Stimulated activated naive CD4-positive, alpha-beta T cell treated with Interleukin-2 at 50 U/mL for 16 hours (primary cell): Measurements from ENCODE around the gene GTPBP4.

Experiments
- DNase-seq: peaks from one replicate; lab custom pipeline; 2025; lab: John Stamatoyannopoulos, UW

The GTPBP4 gene

DNA sequence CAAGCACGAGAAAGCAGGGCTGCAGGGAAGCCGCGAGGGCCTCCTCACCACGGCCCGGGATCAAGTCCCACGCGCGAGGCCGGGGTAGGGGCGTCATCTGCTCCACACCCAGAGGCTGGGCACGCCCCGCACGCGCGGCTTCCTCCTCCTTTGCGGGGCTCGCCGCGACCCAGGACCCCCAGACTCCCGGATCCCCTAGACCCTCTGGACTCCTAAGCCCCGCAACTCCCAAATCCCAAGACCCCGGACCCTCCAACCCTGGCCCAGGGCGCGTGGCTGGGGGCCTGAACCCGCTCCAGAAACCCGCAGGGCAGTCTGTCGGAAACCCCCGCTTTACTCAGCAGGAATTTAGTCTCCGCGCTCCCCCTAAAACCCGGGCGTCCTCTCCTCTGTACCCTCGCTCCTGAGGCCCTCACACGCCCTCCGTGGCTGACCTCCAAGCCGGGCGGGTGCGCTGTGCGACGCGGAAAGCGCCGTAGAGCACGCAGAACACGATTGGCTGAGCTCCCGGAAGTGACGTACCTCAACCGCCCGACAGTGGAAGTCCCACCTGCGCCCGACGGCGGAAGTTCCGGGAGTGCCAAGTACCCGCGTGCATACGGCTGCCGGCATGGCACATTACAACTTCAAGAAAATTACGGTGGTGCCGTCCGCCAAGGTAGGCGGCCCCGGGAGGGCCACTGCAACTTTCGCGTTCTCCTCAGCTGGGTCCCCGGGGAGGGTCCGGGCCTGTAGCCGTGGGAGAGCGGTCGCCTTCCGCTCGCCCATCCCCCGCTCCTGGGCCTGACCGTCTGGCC lies at the start of gene GTPBP4:
Gene GTPBP4 (plus strand): TSS at position 565 of the 797 bp plus-strand sequence. CDS start 46 bp downstream, at position 611.
- DNase-seq: peak; percentile 98

DNA sequence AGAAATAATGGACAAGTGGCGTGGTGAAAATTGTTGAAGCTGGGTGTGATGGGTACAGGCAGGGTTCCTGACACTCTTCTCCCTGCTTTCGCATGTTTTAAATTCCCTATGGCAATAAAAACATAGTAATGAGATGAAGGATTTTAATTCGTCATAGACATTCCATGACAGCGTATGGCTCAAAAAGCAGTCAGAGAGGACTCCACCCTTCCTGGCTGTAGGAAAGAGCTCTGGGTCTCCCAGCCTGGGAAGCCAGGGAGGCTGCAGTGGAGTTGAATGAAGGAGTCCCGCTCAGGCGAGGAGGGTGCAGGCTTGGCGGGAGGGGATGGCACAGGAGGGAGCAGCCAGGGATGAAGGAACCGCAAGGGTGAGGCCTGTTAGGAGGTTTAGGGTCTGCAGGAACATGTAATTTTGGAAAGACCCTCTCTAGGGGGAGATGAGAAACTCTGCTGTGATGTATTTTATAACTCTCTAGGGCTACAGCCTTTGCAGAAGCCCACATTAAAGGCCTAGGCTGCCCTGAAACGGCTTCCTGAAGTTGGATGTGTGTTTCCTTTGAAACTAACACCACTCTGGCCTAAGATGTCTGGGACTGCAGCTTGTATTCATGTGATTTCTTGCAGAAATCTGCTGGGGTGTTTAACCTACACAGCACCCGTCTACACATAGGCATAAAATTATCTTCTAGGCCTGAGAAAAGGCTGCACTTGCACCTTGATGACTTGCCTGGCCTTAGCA lies 49.1 kb upstream of the GTPBP4 start:
- no peak for DNase-seq

DNA sequence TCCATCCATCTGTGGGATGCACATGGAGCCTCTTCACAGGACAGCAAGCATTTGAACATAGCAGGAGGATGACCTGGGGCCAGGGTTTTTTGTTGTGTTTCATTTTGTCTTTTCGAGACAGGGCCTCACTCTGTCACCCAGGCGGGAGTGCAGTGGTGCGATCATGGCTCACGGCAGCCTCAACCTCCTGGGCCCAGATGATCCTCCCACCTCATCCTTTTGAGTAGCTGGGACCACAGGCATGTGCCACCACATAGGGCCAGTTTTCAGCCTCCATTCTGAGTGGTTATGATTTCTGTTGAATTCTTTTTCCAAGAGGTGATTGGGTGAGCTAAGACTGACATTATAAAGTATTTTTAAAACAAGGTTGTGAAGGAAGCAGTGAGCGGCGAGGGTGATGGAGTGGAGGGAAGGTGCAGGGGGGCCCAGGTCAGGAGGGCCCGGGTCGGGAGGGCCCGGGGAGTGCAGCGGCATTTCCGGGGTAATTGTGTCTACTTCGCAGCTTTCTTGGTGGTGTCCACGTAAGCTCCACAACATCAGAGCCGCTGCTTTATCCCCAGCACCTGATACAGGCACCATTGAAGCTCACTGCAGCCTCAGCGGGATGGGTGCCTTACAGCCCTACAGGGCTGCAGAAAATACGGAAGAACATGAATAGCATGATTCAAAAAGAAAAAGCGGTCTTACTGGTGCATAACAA lies 44.8 kb upstream of the GTPBP4 start:
- no peak for DNase-seq

DNA sequence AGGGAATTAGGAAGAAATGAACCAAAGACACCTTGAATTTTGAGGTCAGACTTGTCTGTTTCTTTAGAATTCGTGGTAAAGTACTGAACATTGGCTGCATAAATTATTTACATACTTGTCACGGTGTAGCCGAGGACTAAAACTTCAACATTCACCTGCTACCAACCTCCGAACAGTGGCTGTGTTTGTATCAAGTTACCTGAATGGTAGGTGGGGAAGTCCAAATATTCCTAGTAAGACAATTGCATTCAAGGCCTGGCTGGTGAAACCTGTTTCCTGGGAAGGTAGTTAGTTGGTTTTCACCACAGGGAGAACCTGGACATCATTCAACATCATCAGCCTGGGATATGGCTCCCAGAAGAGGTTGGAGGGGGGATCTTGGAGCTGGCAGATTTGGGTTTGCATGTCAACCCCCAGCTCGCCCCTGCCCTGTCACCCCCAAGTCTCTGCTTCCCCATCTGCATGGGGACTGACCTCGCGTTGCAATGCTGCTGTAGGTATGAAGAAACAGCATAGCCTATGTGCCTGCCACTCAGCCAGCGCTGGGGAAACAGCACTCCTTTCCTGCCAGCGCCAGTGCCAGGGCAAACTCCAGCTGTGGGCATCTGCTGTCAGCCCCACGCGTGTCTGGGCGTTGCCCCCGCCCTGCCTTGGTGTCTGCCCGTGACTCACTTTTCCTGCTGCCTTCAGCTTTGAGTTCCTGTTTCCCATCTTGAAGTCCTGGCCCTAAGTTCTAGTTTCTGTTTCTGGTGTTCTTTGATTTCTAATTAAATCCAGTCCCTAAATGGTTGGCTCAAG lies 44.0 kb upstream of the GTPBP4 start:
- no peak for DNase-seq

DNA sequence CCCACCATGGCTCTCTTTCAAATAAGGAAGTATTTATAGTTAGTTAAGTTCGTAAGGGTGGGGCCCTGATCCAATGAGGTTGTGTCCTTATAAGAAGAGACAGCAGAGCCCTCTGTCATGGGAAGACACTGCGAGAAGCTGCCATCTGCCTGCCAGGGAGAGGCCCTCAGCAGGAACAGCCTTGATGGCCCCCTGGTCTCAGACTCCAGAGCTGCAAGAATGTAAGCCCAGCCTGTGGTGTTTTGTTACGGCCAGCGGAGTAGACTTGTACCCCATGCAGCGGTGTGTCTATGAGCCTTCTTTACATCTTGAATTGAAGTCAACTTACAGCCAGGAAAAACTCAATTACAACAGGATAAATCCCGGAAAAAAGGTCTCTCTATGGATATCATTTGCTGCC lies 42.5 kb upstream of the GTPBP4 start:
- DNase-seq: no peak

DNA sequence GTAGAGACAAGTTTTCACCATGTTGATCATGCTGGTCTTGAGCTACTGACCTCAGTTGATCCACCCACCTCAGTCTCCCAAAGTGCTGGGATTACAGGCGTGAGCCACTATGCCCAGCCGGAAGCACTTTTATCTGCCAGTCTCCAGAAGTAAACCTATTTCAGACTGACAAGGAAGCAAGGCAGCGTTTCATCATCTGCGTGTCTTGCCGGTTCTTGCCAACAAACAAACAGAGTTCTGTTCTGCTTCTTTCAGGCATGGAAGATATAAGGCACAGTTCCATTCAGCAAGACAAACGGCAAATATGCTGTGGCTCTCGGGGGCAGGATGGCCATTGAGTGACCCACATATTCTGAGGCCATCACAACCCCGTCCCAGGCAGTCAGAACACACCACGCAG lies 41.2 kb upstream of the GTPBP4 start:
- DNase-seq: no peak

DNA sequence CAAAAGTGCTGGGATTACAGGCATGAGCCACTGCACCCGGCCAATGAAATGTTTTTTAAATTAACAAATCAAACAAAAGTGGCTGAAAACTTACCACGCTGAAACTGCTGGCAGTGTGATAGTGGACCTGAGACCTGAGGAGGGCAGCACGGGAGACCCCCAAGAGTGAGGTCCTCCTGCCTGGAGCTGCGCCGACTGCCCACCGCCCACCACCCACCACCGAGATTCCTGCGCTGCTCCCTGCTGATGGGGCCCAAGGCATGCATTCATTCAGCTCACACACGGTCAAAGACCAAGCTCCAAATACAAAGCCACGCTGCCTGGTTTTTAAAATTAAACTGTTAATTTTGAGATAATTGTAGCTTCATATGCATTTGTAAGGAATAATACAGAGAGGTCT lies 40.4 kb upstream of the GTPBP4 start:
- DNase-seq: no peak

DNA sequence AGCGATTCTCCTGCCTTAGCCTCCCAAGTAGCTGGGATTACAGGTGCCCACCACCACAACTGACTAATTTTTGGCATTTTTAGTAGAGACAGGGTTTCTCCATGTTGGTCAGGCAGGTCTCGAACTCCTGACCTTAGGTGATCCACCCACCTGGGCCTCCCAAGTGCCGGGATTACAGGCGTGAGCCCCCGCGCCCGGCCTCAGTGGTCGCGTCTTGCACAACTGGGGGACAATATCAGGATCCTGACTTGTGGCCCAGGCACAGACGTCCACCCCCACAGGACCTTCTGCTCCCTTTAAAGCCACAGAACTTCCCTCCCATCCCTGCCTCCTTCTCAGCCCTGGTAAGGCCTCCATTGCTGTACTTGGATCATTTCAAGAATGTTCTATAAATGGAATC lies 39.9 kb upstream of the GTPBP4 start:
- DNase-seq: no peak

DNA sequence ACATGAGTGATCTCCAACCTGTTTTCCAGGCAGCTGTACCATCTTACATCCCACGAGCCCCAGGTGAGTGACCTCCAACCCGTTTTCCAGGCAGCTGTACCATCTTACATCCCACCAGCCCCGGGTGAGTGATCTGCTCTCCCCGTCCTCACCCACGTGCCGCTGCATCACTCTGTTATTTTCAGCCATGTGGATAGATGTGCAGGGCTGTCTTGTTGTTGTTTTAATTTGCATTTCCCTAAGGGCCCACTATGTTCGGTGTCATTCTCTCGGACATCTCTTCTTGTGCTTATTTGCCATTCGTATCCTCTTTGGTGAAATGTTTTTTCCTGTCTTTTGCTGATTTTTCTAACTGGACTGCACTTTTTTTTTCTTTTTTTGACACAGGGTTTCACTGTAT lies 38.8 kb upstream of the GTPBP4 start:
- DNase-seq: no peak

DNA sequence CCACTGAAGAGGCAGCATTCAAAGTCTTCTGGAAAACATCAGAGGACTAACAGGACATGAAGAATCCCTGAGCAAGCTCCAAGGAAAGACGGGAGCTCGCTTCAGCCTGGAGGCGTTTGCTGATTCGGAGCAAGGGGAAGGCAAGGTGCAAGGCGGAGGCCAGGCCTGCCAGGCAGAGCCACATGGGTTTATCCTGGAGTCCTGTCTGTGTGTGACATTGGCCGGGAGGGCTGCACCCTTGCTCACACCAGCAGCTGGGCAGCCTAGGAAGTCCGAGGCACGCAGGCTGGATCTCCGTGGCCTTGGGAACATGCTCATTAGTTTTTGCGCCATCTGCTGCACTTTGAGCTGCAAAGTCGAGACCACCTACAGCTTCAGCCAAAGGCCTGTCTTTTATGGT lies 34.4 kb upstream of the GTPBP4 start:
- no peak for DNase-seq

DNA sequence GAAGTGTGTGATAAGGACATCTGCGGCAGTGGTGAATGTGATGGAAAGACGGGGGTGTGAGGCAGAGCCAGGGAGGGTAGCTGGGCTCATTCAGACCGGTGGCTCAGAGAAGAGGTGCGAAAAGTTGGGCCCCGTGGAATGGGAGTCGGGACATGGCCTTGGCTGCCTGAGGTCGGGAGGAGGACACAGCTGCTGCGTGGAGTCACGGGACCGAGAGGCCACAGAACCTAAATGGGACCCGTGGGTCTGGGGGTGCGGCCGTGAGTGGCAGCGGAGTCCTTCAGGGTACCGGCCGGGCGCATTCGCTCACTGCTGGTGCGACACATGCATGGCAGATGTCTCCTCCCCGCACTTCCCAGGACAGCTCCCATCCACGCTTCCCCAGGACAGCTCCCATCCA lies 33.8 kb upstream of the GTPBP4 start:
- no peak for DNase-seq

DNA sequence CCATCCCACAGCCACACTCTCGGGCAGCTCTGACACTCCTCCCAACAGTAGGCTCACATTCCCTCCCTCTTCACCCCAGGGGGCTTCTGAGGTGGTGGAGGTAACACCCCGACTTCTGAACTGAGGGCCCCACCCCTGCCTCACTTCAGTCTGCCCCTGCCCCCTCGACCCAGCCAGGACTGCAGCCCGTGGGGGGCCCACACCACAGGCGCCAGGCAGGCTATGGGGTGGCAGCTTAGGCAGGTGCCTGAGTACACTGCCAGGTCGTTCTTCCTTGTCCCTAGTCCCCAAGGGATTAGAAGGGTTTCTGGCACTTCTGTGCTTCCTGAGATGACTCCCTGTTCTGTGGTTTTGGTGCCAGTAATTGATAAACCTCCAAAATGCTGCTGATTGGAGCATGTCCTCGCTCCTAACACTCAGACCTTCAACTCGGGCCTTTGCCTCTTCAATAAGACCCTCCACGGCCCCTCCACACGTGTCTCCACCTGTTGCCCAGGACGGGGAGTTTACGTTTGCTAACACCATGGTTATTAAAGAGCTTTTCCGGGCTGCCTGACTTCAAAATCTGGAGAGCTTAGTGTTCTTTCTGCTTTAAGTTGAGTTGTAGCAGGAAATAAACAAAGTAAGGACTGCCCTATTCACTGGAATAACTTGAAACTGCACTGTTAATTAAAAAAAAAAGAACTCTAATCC lies 33.0 kb upstream of the GTPBP4 start:
- no peak for DNase-seq

DNA sequence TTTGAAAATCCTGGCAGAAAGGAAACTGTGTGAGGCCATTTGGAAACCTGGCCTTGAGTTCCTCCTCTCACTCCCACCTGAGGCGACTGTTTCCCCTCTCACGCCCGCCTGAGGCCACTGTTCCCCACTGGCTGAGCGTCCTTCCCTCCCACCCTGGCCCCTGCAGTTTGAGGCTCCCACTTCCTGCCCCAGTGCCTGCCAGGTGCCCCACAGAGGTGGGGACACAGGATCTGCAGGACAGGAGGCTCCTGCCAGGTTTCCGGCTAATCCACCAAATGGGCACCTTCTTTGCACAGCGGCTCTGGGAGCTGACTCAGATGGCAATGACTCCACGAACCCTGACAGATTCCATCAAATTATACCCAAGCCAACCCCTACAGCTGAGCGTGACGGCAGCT lies 32.4 kb upstream of the GTPBP4 start:
- DNase-seq: no peak

DNA sequence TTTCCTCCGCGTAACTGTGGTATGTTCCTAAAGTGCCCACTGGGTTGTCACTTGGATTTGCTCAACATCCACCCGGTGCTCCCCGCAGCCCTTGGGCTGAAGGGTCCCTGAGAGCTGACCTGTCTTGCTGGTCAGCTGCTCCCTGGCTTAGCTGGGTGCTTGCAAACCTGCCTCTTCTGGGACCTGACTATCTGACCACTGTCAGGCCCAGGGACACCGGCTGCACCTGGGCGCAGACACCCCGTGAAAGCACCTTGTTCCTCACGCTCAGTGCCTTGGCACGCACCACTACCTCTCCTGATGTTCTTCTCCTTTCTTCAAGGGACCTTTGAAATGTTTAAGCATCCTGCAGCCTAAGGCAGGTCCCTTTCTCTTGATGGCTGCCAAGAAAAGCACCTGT lies 30.1 kb upstream of the GTPBP4 start:
- no peak for DNase-seq

DNA sequence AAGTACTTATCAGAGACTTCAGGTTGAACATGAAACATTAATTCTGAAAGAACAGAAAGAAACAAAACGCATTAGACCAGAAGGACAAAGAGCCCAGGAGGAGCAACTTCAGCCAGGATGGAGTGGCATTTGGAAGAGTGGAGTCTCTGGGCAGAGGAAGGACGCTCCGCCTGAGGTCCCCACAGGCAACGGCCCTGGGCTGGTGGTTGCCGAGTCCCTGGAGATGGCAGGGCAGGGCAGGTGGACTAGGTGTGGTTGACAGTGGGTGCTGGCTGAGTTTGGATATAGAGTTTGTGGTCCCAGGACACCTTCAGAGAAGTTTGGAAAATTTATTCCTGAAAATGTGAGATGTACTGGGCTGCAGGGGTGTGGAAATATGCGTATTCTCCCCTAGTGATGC lies 29.4 kb upstream of the GTPBP4 start:
- DNase-seq: no peak

DNA sequence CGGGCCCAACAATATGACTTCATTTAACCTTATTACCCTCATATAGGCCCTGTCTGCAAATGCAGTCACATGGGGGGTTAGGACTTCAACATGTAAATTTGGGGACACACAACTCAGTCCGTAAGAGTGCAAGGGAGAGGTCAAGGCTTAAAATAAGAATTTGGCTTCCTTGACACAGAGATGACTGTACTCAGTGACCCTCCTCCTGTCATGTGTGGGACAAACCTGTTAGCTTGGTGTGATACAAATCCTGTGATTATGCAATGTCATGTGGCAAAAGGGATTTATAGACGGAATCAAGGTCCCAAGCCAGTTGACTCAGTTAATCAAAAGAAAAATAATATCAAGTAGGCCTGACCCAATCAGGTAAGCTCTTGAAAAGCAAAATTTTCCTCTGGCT lies 25.9 kb upstream of the GTPBP4 start:
- DNase-seq: no peak

DNA sequence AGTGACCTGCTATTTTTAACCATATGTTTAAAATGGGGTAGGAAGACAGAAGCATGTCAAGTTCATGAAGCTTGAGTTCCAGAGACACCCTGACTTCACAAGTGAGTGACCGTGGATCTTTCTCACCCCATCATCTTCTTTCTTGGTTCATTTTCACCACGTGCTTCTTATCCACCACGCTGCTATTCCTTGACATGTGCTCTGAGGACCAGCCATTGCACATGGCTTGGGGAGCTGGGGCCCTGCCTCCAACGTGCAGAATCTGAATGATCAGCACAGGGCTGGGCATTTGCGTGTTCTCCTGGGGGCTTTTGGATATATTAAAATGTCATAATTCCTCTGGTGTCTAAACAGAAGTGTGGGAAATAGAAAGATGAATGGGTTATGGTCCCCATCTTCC lies 25.0 kb upstream of the GTPBP4 start:
- DNase-seq: no peak

DNA sequence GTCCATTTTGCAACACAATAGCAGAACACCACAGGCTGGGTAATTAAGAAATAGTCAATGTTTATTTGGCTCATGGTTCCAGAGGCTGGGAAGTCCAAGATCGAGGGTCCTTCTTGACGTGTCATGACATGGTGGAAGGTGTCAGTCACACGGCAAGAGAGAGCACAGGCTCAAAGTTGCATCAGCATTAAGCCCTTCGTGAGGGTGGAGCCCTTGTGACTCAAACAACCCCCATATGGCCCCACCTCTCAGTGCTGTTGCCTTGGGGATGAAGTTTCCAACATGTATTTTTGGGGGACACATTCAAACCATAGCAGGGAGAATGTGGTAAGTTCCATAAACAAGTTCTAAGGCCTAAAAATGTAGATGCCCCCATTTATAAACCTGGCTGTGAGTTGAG lies 24.6 kb upstream of the GTPBP4 start:
- no peak for DNase-seq

DNA sequence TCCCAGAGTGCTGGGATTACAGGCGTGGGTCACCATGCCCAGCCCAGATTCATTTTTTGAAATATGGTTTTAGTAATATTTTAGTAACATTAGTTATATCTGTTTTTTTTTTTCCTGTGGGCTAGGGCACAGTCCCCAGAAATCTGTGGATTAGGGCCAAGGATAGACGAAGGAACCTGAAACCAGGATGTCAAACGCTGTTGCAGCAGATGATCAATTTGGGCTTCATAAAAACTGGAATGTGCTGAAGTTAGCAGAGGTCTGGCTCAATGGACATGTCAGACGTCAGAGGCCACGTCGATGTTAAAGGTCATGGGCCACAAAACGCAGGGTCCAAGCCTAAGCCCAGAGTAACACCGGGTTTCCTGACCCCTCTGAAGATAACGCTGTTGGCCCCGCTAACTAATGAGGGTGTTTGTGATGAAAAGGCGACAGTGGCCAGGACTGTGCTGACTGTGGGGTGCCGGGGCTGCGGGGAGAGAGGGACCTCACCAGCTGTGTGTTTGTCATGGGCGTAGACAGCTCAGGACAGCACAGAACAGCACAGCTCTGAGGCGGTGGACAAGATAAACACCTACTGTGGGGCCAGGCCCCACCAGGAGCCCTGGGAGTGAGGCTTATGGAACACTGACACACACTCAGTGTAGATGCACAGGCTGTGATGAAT lies 23.8 kb upstream of the GTPBP4 start:
- DNase-seq: no peak

DNA sequence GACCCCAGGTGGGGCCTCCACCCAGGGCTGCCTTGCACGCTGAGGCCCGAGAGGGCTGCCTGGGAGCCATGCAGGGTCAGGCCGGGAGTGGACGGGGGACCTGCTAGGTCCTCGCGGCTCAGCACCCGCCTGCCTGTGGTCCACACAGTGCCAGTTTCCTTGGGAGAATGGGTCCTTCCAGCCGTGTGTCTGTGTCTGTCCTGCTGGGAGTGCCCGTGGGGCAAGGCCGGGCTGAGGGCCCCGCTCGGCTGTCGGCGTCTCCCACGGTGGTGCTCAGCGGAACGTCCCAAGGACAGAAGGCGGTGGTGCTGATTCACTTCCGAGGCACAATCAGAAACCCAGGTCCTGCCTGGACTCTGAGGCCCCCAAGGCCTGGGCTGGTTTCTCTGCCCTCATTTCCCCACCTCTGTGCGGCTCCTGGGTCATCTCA lies 23.2 kb upstream of the GTPBP4 start:
- no peak for DNase-seq
